Measurements from ENCODE around the gene DCAKD.

DNA sequence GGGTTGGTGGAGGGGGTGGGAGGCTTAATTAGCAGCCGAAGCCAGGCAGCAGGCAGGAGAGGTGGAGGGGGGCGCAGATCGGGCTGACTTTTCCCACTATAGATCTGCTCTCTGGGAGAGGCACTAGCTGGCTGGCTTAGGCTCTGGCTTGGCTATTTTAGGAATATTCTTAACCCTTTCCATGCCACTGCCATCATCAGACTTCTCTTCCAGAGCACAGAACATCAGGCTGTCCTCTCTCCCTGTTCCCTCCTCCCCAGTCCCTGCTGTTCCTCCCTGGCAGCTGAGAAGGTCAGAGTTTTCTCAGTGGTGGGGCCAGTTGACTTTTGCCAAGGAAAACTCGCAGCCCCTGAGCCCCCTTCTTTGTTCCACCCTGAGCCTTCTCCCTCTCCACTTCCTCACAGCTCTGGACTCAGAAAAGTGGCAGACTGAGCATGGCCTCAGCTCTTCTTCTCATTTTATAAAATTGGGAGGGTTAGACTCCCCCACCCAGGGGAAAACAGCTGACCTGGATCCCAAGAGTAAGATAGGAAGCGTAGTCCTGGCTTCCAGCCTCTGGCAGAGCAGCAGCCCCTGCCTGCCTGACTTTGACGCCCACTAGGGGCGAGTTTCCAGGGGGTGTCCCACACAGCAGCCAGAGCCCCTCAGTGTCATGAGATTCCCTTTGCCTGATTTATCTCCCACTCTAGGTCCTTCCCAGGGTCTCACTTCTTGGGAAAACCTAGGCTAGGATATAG, 73.5 kb downstream of the DCAKD start:
- no peak for TF ChIP-seq POLR2A (IDR thresholded peaks at IDR 0.05; ENCODE audit: low read length)
- TF ChIP-seq GATA1 (IDR thresholded peaks at IDR 0.05; ENCODE audit: low read depth, low read length) = no peak

Measured in erythroblast (primary cell).